Keratinocyte (primary cell): Measurements from ENCODE around the gene USP17L19. TPM values are rescaled to one million over a fixed set of nuclear protein-coding genes. Genes with fewer than 3 reads are reported as not detected.
"Not testable (repeated sequence)": the region's sequence is repeated elsewhere in the genome, so short reads cannot be mapped to it uniquely, and the experiment has no call there.

ENCODE experiments used
- DNase-seq: peaks from one replicate; pipeline ENCODE4 v3.0.0-alpha.2; 2011; ENCODE audit warnings: low read depth, missing footprints, low spot score
- FAIRE-seq: peaks from 2 replicates; lab custom pipeline; 2011; peaks lifted over from hg19 to GRCh38; lab: Jason Lieb, UNC
- H2AFZ ChIP-seq: 2 replicates; pipeline ENCODE4 v1.6.0; 2012; ENCODE audit warnings: low read length, control low read depth, inconsistent platforms; ENCODE audit not compliant: control insufficient read depth
- H3K27ac ChIP-seq: 2 replicates; pipeline ENCODE4 v1.5.1; 2011; ENCODE audit warnings: low read length; ENCODE audit not compliant: control insufficient read depth, insufficient read depth
- H3K27me3 ChIP-seq: 3 replicates; pipeline ENCODE4 v1.6.0; 2011; ENCODE audit warnings: low read length; ENCODE audit not compliant: control insufficient read depth, insufficient read depth; ENCODE audit errors: extremely low read depth
- H3K36me3 ChIP-seq, 2 experiments: 2 replicates in 1 of 2; 3 replicates in 1 of 2; pipeline ENCODE4 v1.5.1; 2011; ENCODE audit warnings: low read length in 2 of 2, mild to moderate bottlenecking in 1 of 2; ENCODE audit not compliant: control insufficient read depth in 2 of 2, insufficient read depth in 2 of 2; ENCODE audit errors: extremely low read depth in 1 of 2
- H3K4me1 ChIP-seq: 3 replicates; pipeline ENCODE4 v1.5.1; 2011; ENCODE audit warnings: low read length; ENCODE audit not compliant: control insufficient read depth, insufficient read depth; ENCODE audit errors: extremely low read depth
- H3K4me2 ChIP-seq: 3 replicates; pipeline ENCODE4 v1.6.0; 2011; ENCODE audit warnings: low read depth, low read length; ENCODE audit not compliant: control insufficient read depth, insufficient read depth; ENCODE audit errors: extremely low read depth
- H3K4me3 ChIP-seq, 3 experiments: fragments of 200-600 bp in 1 of 3; sonication (generic) in 1 of 3; 2 replicates in 2 of 3; 3 replicates in 1 of 3; pipeline ENCODE4 v1.5.1; 2011 to 2016; ENCODE audit warnings: low read length in 3 of 3, mild to moderate bottlenecking in 3 of 3, control low read depth in 2 of 3, inconsistent platforms in 1 of 3, low read depth in 1 of 3, mixed read lengths in 1 of 3, mixed run types in 1 of 3, moderate library complexity in 1 of 3; ENCODE audit not compliant: control insufficient read depth in 2 of 3, insufficient read depth in 2 of 3; ENCODE audit errors: extremely low read depth in 1 of 3
- H3K79me2 ChIP-seq: 2 replicates; pipeline ENCODE4 v1.6.0; 2012; ENCODE audit warnings: low read length; ENCODE audit not compliant: control insufficient read depth, insufficient read depth
- H3K9ac ChIP-seq: 3 replicates; pipeline ENCODE4 v1.6.0; 2011; ENCODE audit warnings: low read length; ENCODE audit not compliant: control insufficient read depth, insufficient read depth; ENCODE audit errors: extremely low read depth
- H3K9me1 ChIP-seq: 3 replicates; pipeline ENCODE4 v1.6.0; 2011; ENCODE audit warnings: low read length; ENCODE audit not compliant: control insufficient read depth, insufficient read depth; ENCODE audit errors: extremely low read depth
- H3K9me3 ChIP-seq: 2 replicates; pipeline ENCODE4 v1.5.1; 2012; ENCODE audit warnings: low read depth, low read length; ENCODE audit not compliant: control insufficient read depth
- H4K20me1 ChIP-seq: 3 replicates; pipeline ENCODE4 v1.6.0; 2011; ENCODE audit warnings: low read length; ENCODE audit not compliant: control insufficient read depth, insufficient read depth; ENCODE audit errors: extremely low read depth
- dilution Hi-C: fragments of 300-500 bp; cut with MboI; formaldehyde crosslinking; loops from one replicate; pipeline ENCODE4 v1.7.0; 2020; ENCODE audit warnings: low sequenced_read_pairs; ENCODE audit not compliant: extremely low pct_ligation_motif_present
- polyA plus RNA-seq, 5 experiments: library from polyadenylated mRNA; depleted of rRNA in 3 of 5; stranded (reverse) in 3 of 5; stranded (forward) in 1 of 5; unstranded in 1 of 5; fragments of >200 nt; gene quantifications; 1 replicate in 1 of 5; 2 replicates in 3 of 5; 3 replicates in 1 of 5; pipeline versions ENCODE4 v1.2.1 to v1.2.3, GENCODE V29; 2011 to 2012; ENCODE audit warnings: missing spikeins in 2 of 5, low read depth in 1 of 5, low replicate concordance in 1 of 5

USP17L19 gene
- polyA plus RNA-seq, 1 donor (not counting 4 experiments of a cell fraction or from before 2014, with no cell fraction given), result not detected

- H3K79me2 ChIP-seq, DNase-seq, H3K4me2 ChIP-seq, H3K27ac ChIP-seq, FAIRE-seq, H3K4me1 ChIP-seq, H2AFZ ChIP-seq, H3K9me1 ChIP-seq, H3K36me3 ChIP-seq, H3K27me3 ChIP-seq, H3K4me3 ChIP-seq, H3K9me3 ChIP-seq, H4K20me1 ChIP-seq, H3K9ac ChIP-seq, dilution Hi-C loops: not testable (repeated sequence)
Observed at GRCh38 chr4:9243579-9243978, 9.6 kb upstream of the USP17L19 start, which contains the start of gene USP17L17. Gene USP17L17, plus strand, starts transcription at chr4:9243879. Its CDS starts 0 bp downstream, at chr4:9243879.

DNA sequence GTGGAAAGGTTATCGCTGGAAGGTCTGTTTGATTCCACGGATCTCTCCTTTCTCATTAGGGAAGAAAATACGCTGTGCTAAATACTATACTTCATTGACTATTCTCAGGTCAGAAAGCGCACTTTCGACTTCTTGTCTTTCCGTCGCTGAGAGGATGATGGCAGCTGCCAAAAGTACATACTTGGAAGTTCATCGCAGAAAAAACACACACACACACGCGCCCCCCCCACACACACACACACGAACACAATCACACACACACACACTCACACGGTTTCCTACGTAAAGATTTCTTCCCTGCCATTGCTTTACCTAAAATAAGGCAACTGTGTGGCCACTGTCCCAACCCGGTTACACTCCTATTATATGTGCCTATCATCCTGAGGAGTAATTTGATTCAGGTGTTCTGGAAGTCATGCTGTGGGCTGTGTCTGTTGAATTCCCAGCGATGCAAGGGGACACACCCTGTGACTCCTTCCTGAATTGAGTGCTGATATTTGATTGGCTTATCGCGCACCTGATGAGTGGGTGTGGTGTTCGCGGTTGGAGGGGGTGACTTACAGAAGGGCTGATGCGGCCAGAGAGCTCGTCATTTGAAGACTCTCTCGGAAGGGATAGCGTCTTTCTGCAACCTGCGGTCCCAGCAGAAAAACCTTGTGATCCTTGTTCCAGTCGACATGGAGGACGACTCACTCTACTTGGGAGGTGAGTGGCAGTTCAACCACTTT is 5.1 kb upstream of the USP17L19 start, which contains the start of gene USP17L18:
Gene USP17L18 (plus strand): TSS at position 678 of the 728 bp plus-strand sequence. CDS start 0 bp downstream, at position 678.
- H2AFZ ChIP-seq, H4K20me1 ChIP-seq, dilution Hi-C loops, DNase-seq, H3K9ac ChIP-seq, H3K4me3 ChIP-seq, H3K36me3 ChIP-seq, FAIRE-seq, H3K9me1 ChIP-seq, H3K27ac ChIP-seq, H3K4me2 ChIP-seq, H3K79me2 ChIP-seq, H3K27me3 ChIP-seq, H3K9me3 ChIP-seq, H3K4me1 ChIP-seq: not testable (repeated sequence)

DNA sequence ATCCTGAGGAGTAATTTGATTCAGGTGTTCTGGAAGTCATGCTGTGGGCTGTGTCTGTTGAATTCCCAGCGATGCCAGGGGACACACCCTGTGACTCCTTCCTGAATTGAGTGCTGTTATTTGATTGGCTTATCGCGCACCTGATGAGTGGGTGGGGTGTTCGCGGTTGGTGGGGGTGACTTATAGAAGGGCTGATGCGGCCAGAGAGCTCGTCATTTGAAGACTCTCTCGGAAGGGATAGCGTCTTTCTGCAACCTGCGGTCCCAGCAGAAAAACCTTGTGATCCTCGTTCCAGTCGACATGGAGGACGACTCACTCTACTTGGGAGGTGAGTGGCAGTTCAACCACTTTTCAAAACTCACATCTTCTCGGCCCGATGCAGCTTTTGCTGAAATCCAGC is 4.6 kb downstream of the USP17L19 start, which contains the start of gene USP17L20:
Gene USP17L20 (plus strand): TSS at position 301 of the 400 bp plus-strand sequence. CDS start 0 bp downstream, at position 301.
- DNase-seq, H3K9ac ChIP-seq, H3K4me2 ChIP-seq, H3K9me3 ChIP-seq, H4K20me1 ChIP-seq, dilution Hi-C loops, H3K4me1 ChIP-seq, H2AFZ ChIP-seq, H3K79me2 ChIP-seq, H3K27ac ChIP-seq, H3K9me1 ChIP-seq, H3K27me3 ChIP-seq, FAIRE-seq, H3K4me3 ChIP-seq, H3K36me3 ChIP-seq: not testable (repeated sequence)

DNA sequence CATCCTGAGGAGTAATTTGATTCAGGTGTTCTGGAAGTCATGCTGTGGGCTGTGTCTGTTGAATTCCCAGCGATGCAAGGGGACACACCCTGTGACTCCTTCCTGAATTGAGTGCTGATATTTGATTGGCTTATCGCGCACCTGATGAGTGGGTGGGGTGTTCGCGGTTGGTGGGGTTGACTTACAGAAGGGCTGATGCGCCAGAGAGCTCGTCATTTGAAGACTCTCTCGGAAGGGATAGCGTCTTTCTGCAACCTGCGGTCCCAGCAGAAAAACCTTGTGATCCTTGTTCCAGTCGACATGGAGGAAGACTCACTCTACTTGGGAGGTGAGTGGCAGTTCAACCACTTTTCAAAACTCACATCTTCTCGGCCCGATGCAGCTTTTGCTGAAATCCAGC is 9.4 kb downstream of the USP17L19 start, which contains the start of gene USP17L21:
Gene USP17L21 (plus strand): TSS at position 301 of the 400 bp plus-strand sequence. CDS start 0 bp downstream, at position 301.
- H3K27ac ChIP-seq, H3K9me1 ChIP-seq, FAIRE-seq, H3K36me3 ChIP-seq, H3K4me2 ChIP-seq, H3K9ac ChIP-seq, H2AFZ ChIP-seq, DNase-seq, H4K20me1 ChIP-seq, dilution Hi-C loops, H3K79me2 ChIP-seq, H3K9me3 ChIP-seq, H3K27me3 ChIP-seq, H3K4me3 ChIP-seq, H3K4me1 ChIP-seq: not testable (repeated sequence)

- H3K27me3 ChIP-seq, H3K4me3 ChIP-seq, H4K20me1 ChIP-seq, DNase-seq, FAIRE-seq, H3K9me3 ChIP-seq, H3K36me3 ChIP-seq, H3K79me2 ChIP-seq, H3K9me1 ChIP-seq, H3K4me2 ChIP-seq, H2AFZ ChIP-seq, H3K27ac ChIP-seq, dilution Hi-C loops, H3K4me1 ChIP-seq, H3K9ac ChIP-seq: not testable (repeated sequence)
Observed at GRCh38 chr4:9267319-9267718, 14.1 kb downstream of the USP17L19 start, which contains the start of gene USP17L22. Gene USP17L22, plus strand, starts transcription at chr4:9267619. Its CDS starts 0 bp downstream, at chr4:9267619.
